PC-3 (cell line): ENCODE results near the gene ADARB2.

ENCODE experiments used
- CTCF ChIP-seq: fragments of 300-600 bp; sonication (generic); conservative IDR thresholded peaks from 2 replicates; pipeline ENCODE4 v1.5.1; 2017; ENCODE audit warnings: antibody characterized with exemption, low read depth, mild to moderate bottlenecking, low read length
- EZH2 ChIP-seq: fragments of 300-600 bp; sonication (generic); IDR thresholded peaks from one replicate; pipeline ENCODE4 v1.6.1; 2017; ENCODE audit warnings: antibody characterized with exemption, mild to moderate bottlenecking, low read length; ENCODE audit not compliant: unreplicated experiment
- EZH2phosphoT487 ChIP-seq: fragments of 300-600 bp; sonication (generic); IDR thresholded peaks from 2 replicates; pipeline ENCODE4 v1.6.1; 2018; ENCODE audit warnings: mild to moderate bottlenecking, antibody characterized with exemption, low read length, borderline replicate concordance

- TF ChIP-seq CTCF (no peak), EZH2 (no peak), EZH2phosphoT487 (no peak)
Measured at GRCh38 chr10:1766049-1766448, 28.7 kb upstream of the ADARB2 start.
